Umbilical cord (tissue), 1 donor: Measurements from ENCODE around the gene ZNF629. TPM values are rescaled to one million over a fixed set of nuclear protein-coding genes. Genes with fewer than 3 reads are reported as not detected.

Source experiments
- total RNA-seq: library from RNA; depleted of rRNA; stranded (reverse); fragments of >200 nt; gene quantifications from one replicate; pipeline ENCODE4 v1.2.3, GENCODE V29; 2014; ENCODE audit warnings: low replicate concordance; ENCODE audit not compliant: insufficient read depth

ZNF629 gene
- total RNA-seq, 1 donor from 2014 or later = 5.1 TPM

Other genes with a start within 250 kb of the ZNF629 start
- 4.1 TPM for gene ZNF764, start 228.8 kb downstream of the ZNF629 start, total RNA-seq
- gene ZNF688, start 215.5 kb downstream of the ZNF629 start, total RNA-seq = 5.1 TPM
- 17.3 TPM for gene ZNF785, start 201.5 kb downstream of the ZNF629 start, total RNA-seq
- gene ZNF689, start 176.8 kb downstream of the ZNF629 start, total RNA-seq = 8.2 TPM
- 0.96 TPM for gene PRR14, start 136.2 kb downstream of the ZNF629 start, total RNA-seq
- 13.5 TPM for gene FBRS, start 128.8 kb downstream of the ZNF629 start, total RNA-seq
- gene SRCAP, start 88.0 kb downstream of the ZNF629 start, total RNA-seq = 22.6 TPM
- 5.5 TPM for gene PHKG2, start 38.8 kb downstream of the ZNF629 start, total RNA-seq
- not detected for gene CFAP119, start 25.1 kb downstream of the ZNF629 start, total RNA-seq
- 28.6 TPM for gene RNF40, start 24.9 kb downstream of the ZNF629 start, total RNA-seq
- gene BCL7C, start 106.9 kb upstream of the ZNF629 start, total RNA-seq = 27.0 TPM
- 2.6 TPM for gene CTF1, start 109.4 kb upstream of the ZNF629 start, total RNA-seq
- gene FBXL19, start 136.4 kb upstream of the ZNF629 start, total RNA-seq = 10.6 TPM
- gene ORAI3, start 161.9 kb upstream of the ZNF629 start, total RNA-seq = 26.5 TPM
- 1.2 TPM for gene SETD1A, start 170.5 kb upstream of the ZNF629 start, total RNA-seq
- gene HSD3B7, start 198.0 kb upstream of the ZNF629 start, total RNA-seq = 26.0 TPM
- gene STX1B, start 223.4 kb upstream of the ZNF629 start, total RNA-seq = 1.2 TPM
- gene STX4, start 246.4 kb upstream of the ZNF629 start, total RNA-seq = 7.9 TPM